Measurements from ENCODE around the gene UBASH3A.

The UBASH3A gene

DNA sequence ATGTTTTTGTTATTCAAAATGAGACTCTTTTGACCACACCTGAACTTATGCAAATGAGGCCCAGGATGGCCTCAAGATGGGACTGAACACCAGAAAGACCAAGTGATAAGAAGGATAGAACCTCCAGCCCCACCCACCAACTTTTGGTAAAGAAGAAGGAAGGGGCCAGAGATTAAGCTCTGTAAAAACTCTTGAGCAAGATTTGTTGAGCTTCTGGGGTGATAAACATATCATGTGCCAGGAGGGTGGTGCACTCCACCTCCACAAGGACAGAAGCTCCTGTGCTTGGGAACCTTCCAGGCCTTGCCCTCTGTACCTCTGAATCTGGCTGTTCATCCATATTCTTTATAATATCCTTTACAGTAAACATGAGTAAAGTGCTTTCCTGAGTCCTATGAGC is 87.0 kb downstream of the UBASH3A start:
- TF ChIP-seq, protein P1, sequence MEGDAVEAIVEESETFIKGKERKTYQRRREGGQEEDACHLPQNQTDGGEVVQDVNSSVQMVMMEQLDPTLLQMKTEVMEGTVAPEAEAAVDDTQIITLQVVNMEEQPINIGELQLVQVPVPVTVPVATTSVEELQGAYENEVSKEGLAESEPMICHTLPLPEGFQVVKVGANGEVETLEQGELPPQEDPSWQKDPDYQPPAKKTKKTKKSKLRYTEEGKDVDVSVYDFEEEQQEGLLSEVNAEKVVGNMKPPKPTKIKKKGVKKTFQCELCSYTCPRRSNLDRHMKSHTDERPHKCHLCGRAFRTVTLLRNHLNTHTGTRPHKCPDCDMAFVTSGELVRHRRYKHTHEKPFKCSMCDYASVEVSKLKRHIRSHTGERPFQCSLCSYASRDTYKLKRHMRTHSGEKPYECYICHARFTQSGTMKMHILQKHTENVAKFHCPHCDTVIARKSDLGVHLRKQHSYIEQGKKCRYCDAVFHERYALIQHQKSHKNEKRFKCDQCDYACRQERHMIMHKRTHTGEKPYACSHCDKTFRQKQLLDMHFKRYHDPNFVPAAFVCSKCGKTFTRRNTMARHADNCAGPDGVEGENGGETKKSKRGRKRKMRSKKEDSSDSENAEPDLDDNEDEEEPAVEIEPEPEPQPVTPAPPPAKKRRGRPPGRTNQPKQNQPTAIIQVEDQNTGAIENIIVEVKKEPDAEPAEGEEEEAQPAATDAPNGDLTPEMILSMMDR (IDR thresholded peaks at IDR 0.05; ENCODE audit: low read depth, low read length): no peak
- no peak overlapping the region for H3K4me3 ChIP-seq (ENCODE audit: low read depth, low read length)
- H3K9me3 ChIP-seq: no peaks in the 10 kb centered on the region
- H3K4me1 ChIP-seq: no peaks in the 10 kb centered on the region
- 0 out of 2 replicates have a peak, but pooled peaks cover 6% of the 10 kb centered on the region for H3K27me3 ChIP-seq
- no peak for DNase-seq
- no peaks in the 10 kb centered on the region for H3K36me3 ChIP-seq

DNA sequence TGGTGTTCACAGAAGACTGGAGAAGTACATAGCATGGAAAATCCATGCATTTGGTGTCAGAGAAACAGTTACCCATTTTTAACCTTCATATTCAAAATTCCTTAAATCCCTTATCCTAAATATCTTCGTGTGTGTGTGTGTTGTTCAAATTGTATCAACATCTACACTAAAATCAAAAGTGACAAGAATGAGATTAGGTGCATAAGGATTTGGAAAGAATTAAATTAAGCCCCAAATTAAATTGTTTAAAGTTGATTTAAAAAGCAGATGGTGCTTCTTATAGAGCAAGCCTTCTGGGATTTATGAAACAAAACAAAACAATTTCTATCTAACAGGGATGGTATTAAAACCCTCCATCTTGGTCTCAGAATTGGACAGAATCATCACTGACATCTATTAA is 87.6 kb downstream of the UBASH3A start:
- TF ChIP-seq, protein P1 (IDR thresholded peaks at IDR 0.05; ENCODE audit: low read depth, low read length): no peak
- H3K36me3 ChIP-seq: no peaks in the 10 kb centered on the region
- DNase-seq: no peak
- H3K4me3 ChIP-seq (ENCODE audit: low read depth, low read length): no peak overlapping the region
- H3K9me3 ChIP-seq: no peaks in the 10 kb centered on the region
- H3K4me1 ChIP-seq: no peaks in the 10 kb centered on the region
- 0 out of 2 replicates have a peak, but pooled peaks cover 6% of the 10 kb centered on the region for H3K27me3 ChIP-seq

DNA sequence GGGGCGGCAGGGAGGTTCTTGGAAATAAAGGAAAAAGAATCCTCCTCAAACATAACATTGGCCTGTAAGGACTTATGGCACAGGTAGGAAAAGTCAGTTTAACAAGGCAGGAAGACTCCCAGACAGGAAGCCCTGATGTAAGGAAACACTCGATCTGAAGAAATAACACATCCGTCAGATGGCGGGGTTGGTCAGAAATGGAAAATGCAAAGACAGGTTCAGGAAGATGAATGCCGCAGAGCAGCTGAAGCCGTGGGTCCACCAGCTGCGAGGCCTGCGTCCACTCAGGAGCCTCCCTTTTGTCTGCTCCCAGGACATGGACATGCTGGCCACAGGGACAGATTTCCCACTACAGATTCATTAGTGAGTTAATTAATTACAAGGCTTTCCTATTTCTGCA is 88.5 kb downstream of the UBASH3A start:
- TF ChIP-seq, protein P1 (IDR thresholded peaks at IDR 0.05; ENCODE audit: low read depth, low read length): no peak
- Histone ChIP-seq H3K4me3 (ENCODE audit: low read depth, low read length) (no peak overlapping the region), H3K9me3 (no peaks in the 10 kb centered on the region), H3K27me3 (0 out of 2 replicates have a peak, but pooled peaks cover 2% of the 10 kb centered on the region), H3K36me3 (no peaks in the 10 kb centered on the region), H3K4me1 (no peaks in the 10 kb centered on the region; the same call in 1 of the 2 replicates)
- DNase-seq: no peak

DNA sequence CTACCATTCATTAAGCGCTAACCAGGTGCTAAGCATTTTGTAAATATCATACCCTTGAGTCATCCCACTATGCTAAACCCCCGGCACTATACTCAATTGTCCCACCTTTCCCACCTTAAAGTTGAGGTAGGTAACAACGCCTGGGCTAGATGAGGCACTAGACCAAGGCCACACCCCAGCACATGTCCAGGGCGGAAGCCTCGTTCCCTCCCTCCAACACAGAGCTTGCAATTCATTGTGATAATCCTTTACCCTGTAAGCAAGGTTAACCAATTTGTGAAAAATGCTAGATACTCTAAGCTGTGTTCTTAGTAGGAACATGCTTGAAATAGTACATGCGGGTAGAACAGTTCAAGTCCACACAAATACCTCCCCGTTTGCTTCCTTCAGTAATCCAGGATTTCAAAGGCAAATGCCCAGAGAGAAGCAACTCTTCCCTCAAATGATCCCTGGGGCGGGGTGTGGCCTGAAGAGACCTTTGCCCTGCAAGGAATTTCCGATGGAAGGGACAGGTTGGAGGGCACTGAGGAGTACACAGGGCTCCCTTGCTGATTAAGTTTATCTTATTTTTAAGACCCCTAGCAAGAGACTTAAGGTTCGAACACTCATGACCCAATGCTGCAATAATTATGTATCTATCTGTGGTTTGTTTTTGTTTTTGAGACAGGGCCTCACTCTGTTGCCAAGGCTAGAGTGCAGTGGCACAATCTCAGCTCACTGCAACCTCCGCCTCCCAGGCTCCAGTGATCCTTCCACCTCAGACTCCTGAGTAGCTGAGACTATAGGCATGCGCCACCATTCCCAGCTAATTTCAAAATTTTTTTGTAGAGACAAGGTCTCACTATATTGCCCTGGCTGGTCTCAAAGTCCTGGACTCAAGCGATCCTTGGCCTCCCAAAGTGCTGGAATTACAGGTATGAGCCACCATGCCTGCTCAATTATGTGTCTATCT is 89.7 kb downstream of the UBASH3A start:
- TF ChIP-seq, protein P1 (IDR thresholded peaks at IDR 0.05; ENCODE audit: low read depth, low read length): no peak
- Histone ChIP-seq H3K36me3 (no peaks in the 10 kb centered on the region), H3K9me3 (no peaks in the 10 kb centered on the region), H3K4me3 (ENCODE audit: low read depth, low read length) (no peak overlapping the region), H3K4me1 (no peaks in the 10 kb centered on the region; the same call in 1 of the 2 replicates), H3K27me3 (0 out of 2 replicates have a peak, but pooled peaks cover 2% of the 10 kb centered on the region)
- DNase-seq: no peak

DNA sequence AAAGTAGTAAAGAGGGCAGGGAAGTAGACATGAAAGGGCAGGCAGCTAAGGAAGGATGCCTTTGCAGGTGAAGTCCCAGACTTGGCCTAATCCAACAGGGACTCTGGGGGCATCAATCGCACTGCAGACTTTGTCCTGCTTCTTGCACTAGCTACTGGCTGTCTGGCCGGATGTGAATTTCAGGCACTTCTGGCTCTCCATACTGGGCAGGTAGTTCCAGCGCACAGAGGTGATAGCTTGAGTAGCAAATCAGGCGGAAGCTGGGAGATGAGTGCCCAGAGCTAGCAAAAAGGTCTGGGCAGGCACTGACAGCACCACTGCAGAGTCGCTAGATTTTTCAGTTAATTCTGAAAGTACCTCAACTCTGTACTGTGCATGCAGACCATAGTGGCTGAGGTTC is 91.3 kb downstream of the UBASH3A start:
- Histone ChIP-seq H3K9me3 (no peaks in the 10 kb centered on the region), H3K27me3 (0 out of 2 replicates have a peak, but pooled peaks cover 2% of the 10 kb centered on the region), H3K36me3 (no peaks in the 10 kb centered on the region), H3K4me1 (no peaks in the 10 kb centered on the region; the same call in 1 of the 2 replicates), H3K4me3 (ENCODE audit: low read depth, low read length) (no peak overlapping the region)
- TF ChIP-seq, protein P1 (IDR thresholded peaks at IDR 0.05; ENCODE audit: low read depth, low read length): no peak
- no peak for DNase-seq

DNA sequence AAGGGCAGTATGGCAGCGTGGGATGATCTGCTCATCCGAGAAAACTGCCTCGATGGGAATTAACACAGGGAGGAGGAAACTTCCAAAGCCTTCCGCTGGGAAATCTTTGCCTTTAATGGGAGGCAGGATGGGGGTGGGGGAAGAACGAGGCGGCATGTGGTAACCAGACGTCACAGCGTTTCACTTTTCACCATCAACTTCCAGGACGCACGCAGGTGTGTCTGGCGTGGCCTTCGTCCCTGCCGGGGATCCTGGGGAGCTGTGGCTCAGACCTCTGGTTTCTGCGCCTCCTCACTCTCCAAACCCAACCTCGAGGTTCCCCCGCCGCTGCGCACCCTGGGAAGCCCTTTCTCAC is 92.0 kb downstream of the UBASH3A start:
- no peak for DNase-seq

More for the DNA sequence above, 92.0 kb downstream of the UBASH3A start:
- Histone ChIP-seq H3K9me3 (no peaks in the 10 kb centered on the region), H3K36me3 (no peaks in the 10 kb centered on the region), H3K4me3 (ENCODE audit: low read depth, low read length) (peak overlapping the region; percentile 65), H3K4me1 (no peaks in the 10 kb centered on the region; the same call in 1 of the 2 replicates), H3K27me3 (0 out of 2 replicates have a peak, but pooled peaks cover 2% of the 10 kb centered on the region)
- TF ChIP-seq, protein P1 (IDR thresholded peaks at IDR 0.05; ENCODE audit: low read depth, low read length): no peak

All from BE2C (cell line).